NK-92 (cell line): ENCODE measurements around the gene HOXB4.

Experiments
- DNase-seq: peaks from one replicate; lab custom pipeline; 2025; ENCODE audit not compliant: unreplicated experiment; lab: John Stamatoyannopoulos, UW

HOXB4 gene

DNA sequence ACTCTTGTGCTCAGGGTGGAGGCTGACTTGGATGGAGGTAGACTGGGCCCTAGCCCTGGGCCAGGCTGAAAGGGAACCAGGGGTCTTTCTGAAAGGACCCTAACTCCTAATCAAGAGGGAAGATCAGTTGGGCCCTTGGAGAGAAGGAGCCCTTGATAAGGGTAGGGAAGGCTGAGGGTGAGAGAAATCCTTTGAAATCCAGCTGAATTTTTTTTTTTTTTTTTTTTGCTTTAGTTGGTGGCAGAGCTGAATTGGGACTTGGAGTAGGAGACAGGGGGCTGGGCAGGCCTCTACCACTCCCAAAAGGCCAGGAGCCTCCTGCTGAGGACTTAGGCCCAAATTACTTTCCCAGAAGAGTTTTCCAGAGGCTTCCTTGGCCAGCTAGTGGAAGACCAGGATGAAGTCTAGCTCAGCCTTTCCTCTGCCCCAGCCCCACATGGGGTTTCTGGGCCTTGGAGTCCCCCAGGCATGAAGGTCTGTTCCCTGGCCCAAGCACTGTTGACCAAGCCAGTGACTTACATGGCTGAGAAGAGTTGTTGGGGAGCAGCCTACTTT is 12.5 kb upstream of the HOXB4 start:
- DNase-seq, result no peak

DNA sequence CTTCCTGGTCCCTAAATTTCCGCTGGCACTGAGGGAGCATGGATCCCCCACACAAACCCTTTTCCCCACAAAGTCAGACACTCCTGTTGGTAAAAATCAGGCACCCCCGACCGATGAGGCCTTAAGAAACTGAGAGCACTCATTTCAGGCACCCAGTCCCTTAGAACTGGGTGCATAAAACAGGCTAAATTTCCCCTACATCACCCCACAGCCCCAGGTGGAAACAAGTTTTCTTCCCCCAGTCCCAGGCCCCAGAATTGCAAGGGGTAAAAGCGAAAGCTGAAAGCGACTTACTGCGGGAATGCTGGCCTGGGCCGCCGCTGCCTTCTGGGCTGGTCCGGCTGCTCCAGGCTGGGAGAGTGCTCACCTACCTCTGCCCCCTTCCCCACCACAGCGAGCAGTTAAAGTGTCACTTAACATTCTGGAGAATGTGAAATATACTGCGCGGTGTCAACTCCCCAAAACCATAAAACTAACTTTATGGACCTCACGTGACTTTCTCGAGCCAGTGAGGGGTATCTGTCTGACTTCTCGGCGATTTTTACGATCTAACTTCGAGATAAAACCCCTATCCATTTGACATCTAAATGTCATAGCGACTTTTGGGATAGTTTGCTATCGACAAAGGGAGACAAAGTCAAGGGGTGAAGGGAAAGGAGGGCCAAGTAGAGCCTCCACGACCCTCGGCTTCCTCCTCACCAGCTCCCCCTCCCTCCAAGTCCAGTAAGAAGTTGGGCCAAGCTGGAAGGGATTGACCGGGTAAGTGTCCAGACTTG is 11.9 kb upstream of the HOXB4 start, which contains the start of gene HOXB3:
HOXB3 (minus strand) TSS at position 411 of the 776 bp plus-strand sequence. CDS start 37,767 bp downstream, outside the sequence.
- no peak for DNase-seq

DNA sequence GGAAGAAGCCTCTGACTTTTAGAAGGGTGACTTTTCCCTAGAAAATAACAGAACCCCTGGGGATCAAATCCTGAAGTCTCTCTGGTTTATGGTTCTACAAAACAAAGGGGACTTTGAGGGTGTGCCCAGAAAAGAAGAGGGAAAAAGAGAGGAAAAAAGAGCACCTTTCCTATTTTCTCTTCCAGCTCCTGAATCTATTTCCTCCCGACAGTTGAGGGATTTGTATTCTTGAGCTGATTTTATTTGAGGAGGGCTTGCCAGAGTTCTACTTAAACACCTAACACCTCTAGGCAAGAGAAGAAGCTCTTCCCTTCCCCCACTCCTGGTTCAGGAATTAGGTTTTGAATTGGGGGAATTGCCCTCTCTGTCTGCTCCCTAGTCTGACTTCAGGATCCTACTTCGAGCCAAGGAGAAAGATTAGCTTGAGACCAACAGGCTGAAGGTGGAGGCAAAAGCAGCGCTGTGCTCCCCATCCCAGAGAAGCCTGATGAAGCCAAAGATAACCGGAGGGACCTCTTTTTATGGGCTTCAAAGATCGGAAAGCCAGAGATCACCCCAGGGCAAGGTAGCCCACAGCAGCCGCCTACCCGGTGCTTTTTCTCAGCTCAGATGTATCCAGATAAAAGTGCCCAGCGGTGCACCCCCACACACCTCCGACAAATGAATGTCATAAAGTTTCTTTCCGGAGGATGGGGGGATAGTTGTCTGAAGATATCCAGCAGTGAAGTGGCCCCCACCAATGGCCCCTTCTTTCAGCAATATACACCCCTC is 11.1 kb upstream of the HOXB4 start:
- no peak for DNase-seq

DNA sequence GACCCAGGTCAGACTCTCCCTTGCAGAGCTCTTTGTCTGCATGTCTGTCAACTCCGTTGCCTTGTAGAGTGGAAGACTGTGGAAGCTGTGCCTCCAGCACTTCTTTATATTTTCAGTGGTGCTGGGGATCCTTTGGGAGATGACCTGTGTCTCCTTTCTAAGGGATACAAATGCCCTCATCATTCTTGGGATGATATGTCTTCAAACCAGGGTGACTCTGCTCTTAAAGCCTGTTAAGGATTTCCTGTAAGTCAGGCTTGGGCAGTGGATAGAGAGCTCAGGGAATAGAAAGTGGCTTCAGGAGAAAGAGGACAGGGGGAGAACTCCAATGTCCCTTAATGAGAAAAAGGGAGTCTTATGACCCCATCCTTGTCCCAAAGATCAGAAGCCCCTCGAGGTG is 10.4 kb upstream of the HOXB4 start:
- DNase-seq, result no peak

DNA sequence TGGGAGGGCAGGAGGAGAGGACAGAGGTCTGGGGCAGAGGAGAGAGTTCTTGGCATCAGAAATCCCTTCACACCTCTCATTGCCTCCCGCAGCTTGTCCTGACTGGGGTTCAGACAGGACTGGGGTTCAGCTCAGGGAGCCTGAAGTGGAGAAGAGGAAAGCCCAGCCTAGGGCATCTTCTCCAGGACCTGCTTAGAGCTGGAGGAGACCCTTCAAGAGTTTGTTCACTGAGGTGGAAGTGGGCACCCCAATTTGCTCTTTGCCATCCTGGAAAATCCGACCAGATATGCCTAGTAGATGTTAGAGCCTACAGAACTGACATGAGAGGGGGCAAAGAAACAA is 9.9 kb upstream of the HOXB4 start:
- no peak for DNase-seq

DNA sequence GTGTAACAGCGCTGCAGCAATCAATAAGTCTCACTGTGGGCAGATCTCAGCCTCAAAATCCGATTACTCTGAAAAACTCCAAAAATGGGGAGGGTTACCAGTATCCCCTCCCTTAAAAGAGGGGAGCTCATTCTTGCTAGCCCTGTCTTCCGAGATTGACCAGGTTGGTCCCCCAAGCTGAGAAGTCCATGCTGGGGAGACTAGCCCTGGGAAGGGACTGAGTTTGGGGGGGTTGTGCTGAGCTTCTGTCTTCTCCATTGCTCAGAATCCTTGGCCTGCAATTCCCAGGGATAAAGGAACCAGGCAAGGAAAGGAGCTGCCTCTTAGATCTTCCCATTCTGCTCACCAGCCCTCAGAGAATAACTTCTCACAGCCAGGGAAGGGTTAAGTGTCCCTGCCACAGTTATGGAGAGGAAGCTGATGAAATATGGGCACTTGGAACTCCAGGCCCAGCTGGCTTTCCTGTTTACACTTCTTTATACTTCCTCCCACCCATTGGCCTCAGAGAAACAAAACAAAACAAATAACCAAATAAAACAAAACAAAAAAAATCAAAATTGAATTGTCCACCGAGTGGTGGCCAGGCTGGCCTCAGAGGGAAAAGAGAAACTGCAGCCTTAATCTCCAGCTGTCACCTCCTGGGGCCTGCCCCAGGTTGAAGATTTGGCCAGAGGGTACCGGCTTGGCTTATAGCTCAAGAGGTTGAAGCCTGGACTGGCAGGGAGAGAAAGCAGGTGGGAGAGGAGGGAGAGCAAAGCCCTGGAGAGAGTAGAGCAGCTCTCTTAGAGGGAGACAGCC is 9.3 kb upstream of the HOXB4 start:
- no peak for DNase-seq

DNA sequence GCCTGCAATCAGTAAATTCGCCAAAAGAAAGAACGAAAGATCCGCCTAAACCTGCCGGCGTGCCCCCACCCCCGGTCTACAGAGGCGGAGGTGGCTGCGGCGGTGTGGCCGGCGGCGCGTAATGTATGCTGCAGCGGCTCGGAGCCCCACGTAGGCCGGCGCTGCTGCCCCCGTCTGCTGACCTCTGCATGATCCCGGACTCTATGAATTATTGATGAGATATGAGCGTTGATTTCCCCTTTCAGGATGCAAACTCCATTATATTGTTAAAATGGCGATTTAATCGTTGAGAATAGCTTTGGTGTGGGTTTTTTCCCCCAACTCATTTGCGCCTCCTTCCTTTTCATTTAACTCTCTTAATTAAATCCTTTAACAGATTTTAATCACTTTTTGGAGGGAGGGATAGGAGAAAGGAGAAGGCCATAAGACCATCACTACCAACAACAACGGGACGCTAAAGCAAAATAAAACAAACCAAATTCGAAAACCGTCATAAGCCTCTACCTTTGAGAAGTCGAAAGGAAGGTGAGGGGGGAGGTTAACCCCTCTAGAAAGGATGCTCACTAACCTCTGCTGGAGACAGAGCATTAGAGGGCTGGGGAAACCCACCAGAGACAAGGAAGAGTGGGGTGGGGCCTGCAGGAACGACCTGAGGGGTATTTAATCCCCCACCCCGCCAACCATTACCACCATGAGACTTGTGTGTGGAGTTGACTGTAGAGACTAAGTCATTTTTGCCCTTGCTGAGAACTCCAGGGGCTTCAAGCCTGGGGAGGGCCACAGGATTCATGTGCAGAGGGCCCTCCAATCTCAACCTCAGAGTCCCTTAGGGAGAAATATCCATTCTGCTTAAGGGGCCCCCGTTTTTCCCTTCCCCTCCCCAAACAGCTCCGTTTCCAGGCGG is 8.5 kb upstream of the HOXB4 start:
- no peak for DNase-seq

DNA sequence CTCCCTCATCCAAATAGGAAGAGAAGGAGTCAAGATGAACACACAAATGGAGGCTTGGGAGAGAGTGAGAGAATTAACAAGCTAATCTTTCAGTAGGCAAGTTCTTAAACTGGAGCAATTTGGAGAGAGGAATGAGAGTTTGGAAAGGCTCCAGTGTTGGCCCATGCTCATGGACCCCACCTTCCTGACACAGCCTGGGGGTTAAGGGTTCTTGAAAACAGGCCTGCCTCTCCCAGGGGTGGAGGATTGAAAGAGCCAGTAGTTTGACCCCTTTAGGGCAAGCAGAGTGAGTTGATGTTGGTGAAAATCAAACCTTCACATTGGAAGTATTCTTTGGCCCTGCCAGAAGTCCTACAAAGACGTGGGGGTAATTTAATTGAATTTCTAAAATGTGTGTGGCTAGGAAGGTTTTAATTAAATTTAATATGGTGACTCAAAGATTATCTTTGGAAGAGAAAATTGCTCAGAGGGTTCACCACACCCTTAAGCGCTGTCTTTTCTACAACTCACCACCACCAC is 6.1 kb upstream of the HOXB4 start:
- DNase-seq, result no peak

DNA sequence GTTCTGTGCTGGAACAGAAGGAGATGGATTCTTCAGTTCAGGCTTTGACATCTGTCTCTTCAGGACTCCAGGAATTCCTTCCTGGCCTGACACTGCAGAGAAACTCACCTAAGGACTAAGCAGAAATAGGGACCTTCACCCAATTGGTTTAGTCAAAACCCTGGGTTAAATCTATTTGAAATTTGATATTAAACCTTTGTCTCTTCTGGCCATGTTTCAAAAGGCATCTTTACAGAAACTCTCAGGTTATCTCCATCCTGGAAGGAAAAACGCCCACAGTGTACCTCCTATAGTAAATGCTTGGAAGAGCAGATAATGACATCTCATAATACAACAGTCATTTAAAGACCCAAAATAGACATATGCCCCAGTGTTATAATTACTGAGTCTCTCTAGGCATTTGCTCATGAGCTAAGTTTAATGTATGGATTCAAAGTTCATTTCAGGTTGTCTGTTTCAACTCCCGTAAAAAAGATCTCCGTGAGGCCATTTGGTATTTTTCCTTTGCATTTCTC is 5.6 kb upstream of the HOXB4 start:
- no peak for DNase-seq

DNA sequence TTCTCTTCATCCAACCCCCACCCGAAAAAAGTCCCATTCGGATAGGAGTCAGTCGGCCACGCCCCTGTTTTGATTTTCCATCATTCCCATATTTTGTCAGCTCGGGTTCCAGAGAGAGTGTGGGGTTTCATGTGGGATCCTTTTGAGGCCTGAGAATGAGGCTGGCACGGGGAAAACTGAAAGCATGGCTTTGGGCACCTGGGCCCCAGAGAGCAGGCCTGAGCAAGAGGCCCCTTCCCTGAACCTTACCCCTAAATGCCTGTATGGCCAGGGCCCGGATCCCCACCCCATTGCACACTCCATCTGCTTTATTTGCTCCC is 4.6 kb upstream of the HOXB4 start:
- no peak for DNase-seq

DNA sequence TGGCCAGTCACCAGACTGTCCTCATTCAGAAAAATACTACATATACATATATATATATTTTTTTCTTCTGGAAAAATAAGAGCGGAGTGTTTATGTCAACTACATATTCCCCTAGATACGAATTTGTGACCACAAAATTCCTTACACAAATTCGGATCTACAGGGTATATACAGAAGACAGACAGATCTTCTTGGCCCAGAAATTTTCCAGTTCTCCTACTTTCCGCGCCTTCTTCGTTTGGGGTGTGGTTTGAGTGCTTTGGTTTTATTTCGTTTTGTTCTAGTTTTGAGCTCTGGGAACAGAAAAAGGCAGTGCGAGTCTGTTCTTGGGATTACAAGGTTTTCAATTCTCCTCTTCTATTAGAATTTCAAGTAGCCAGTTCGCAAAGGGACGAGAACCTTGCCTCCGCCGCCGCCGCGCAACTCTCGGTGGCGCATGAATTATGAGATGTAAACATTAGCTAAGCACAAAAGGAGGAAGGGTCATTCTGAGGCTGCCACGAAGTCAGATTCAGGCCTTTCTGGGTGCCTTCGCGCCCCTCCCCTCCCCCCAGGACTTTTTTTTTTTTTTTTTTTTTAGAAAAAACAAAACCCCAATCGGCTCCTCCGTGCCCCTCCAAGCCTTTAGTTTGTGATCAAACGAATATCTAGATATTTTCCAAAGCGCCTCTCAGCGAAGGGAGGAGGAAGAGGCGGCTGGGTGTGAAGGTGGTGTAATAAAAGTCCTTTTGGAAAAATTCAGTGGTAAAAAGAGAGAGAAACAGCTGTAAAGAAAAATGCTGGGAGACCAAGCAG is 1.8 kb upstream of the HOXB4 start:
- no peak for DNase-seq

DNA sequence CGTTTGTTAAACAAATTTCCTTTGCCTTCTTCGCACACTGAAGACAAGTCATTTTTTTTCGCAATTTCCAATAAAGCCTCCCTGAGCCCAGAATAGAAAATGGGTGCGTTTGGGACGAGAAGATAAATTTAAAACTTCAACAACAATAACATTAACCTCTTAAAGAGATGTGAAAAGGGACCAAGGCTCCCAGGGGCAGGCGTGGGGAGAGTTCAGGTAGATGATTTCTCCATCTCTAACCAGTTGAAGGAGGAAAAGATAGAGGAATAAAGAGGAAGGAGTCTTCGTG is 1.3 kb upstream of the HOXB4 start:
- DNase-seq, result no peak

DNA sequence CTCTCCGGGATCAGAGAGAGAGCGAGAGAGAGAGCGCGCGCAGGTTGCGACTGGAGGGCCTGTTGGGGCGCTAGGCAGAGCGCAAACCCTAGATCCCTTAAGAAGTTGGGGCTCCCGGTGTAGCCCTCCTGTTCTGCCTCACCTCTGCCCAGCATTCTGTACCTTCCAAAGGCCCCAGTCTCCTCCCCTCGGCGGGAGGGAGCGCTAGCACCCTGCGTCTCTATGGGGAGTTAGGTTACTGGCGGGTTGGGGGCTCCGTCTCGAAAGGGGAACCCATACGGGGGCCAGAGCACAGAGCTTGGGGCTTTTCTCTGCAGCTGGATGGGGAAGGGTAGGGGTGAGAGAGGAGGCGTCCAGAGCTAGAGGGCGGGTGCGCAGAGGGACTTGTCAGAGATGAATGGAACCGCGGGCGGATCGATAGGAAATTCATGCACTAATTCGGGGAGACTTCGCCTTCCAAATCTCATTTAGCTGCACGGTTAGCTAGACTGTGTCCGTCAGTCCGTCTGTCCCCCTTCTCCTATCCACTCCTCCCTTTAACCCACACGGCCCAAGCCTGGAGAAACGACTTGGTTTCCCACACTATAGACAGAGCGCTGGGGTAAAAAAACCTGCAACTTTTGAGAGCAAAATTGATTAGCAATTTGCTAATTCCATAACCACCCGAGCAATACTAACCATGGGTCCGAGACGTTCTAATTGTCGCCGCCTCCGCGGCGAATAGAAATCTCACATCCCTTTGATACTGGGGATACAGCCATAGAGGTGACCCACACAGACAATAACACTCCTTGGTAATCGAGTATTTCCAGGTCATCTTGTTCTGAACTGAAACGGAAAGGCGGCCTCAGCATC is 693 bp upstream of the HOXB4 start:
- no peak for DNase-seq

DNA sequence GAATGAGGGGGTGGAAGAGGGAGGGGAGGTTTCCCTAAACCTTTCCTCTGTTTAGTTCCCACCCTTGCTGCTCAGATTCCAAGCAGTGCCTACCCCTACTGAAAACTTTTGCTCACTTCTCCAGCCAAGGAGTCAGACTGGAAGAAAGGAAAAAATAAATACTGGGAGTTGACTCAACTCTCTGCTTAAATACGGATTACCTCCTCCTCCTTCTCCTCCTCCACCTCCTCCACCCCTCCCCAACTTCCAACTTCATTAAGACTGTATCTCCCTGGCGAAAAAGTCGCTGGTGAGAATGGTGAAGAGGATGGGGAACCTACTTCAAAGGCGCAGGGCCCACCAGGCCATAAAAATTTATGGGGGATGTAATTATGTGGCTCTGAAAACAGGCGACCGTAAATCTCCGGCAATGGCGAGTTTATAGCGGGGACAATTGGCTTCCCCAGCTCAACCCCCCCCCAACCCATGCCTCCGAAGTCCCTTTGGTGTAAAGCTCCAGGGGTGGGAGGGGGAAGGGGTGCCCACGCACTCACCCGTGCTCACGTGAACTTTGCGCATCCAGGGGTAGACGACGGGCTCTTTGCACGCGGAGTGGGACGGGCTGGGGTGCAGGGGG is 712 bp downstream of the HOXB4 start:
- DNase-seq, result no peak

DNA sequence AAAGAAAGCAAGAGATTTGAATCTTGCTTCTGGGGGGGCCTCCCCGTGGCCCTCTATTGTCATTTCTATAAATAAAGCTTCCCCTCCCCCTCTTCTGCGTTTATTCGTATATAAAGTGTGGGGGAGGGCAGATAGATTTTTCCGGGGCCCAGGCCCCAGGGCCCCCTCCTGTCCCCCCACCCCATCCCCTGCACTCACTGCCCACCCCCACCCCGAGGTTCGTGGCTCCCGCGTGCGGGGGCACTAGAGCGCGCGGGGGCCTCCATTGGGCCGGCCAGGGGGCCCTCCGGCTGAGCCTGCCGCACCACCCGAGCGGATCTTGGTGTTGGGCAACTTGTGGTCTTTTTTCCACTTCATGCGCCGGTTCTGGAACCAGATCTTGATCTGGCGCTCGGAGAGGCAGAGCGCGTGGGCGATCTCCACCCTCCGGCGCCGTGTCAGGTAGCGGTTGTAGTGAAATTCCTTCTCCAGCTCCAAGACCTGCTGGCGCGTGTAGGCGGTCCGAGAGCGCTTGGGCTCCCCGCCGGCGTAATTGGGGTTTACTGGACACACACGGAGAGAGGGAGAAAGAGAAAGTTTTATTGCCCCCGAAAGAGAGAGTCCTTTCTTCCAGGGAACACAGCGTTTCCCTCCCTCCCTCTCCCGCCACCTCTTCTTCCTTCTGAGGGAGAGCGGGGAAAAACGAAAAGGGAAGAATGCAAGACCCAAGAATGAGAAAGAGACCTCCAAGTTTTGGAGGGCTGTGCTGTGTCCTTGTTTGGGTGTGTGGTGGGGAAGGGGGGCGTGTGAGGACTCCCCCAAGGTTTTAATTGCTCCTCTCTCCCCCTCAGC is 1.5 kb downstream of the HOXB4 start:
- no peak for DNase-seq

DNA sequence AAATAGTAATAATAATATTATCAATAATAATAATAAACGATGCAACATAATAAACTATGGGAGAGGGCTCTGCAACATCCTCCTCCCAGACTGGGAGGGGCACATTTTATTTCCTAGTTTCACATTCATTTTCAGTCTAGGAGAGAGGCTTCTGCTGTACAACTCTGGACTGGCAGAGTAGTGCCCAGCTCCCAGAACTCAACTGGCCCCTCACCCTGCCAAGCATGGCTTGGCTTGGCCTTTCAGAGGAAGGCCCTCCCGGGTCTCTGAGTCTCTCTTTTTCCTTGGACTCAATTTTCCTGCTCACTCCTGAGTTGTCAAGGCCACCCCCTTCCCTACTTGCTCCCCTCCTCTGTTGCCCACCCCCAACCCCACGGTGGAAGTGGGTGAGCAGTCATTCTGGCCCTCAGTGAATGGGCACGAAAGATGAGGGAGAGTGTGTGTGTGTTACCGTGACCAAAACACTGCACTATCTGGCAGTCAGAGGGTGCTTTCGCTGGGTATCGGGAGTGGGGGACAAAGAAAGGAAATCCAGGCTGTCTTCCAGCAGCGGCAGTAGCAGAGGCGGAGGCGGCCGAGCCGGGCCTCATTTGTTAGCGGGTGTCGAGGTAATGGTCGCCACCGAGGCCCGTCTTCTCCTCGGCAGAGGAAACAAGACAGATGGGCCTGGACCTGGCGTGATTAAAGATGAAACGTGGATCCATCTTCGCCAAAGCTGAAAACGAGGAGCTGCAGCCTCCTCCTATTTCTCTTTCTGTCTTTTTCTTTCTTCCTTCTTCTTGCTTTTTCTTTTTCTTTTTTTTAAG is 2.3 kb downstream of the HOXB4 start:
- DNase-seq, result no peak
